Muscle layer of colon (tissue), 2 donors: ENCODE data around the gene PRDM11.

Experiments used
- H3K27ac ChIP-seq: one replicate; pipeline ENCODE4 v1.7.0; 2013; ENCODE audit warnings: low read depth, mild to moderate bottlenecking, low read length, moderate library complexity
- H3K27me3 ChIP-seq, 2 donors: one replicate each; pipeline ENCODE4 v1.7.0; 2013; ENCODE audit warnings: low read length in 2 of 2, mild to moderate bottlenecking in 2 of 2; ENCODE audit not compliant: insufficient read depth in 2 of 2, control insufficient read depth in 1 of 2
- H3K36me3 ChIP-seq: one replicate; pipeline ENCODE4 v1.7.0; 2013; ENCODE audit warnings: mild to moderate bottlenecking, low read length; ENCODE audit not compliant: insufficient read depth
- H3K4me1 ChIP-seq: one replicate; pipeline ENCODE4 v1.7.0; 2013; ENCODE audit warnings: mild to moderate bottlenecking, low read length; ENCODE audit not compliant: insufficient read depth
- H3K4me3 ChIP-seq, 2 donors: one replicate each; pipeline ENCODE4 v1.7.0; 2013; ENCODE audit warnings: low read length in 2 of 2, low read depth in 1 of 2, mild to moderate bottlenecking in 1 of 2, moderate library complexity in 1 of 2
- H3K9ac ChIP-seq: one replicate; pipeline ENCODE4 v1.7.0; 2013; ENCODE audit warnings: low read length
- H3K9me3 ChIP-seq: one replicate; pipeline ENCODE4 v1.7.0; 2013; ENCODE audit warnings: mild to moderate bottlenecking, low read length
- donor health status: abdominal sarcoma.
- donor health status: Adenocarcinoma of cecum.

Gene PRDM11

GRCh38 chr11:45170484-45170883 lies 24.0 kb downstream of the PRDM11 start:
- no peaks in the 10 kb centered on the region for H3K36me3 ChIP-seq
- no peak overlapping the region for H3K4me3 ChIP-seq
- H3K9ac ChIP-seq = no peak overlapping the region
- peaks cover 7% of the 10 kb centered on the region for H3K4me1 ChIP-seq
- no peaks in the 10 kb centered on the region for H3K9me3 ChIP-seq
- H3K27ac ChIP-seq = no peak overlapping the region
- H3K27me3 ChIP-seq = no peaks in the 10 kb centered on the region

- no peaks in the 10 kb centered on the region for H3K27me3 ChIP-seq
- H3K27ac ChIP-seq = no peak overlapping the region
- H3K4me3 ChIP-seq = no peak overlapping the region
- no peak overlapping the region for H3K9ac ChIP-seq
- H3K36me3 ChIP-seq = no peaks in the 10 kb centered on the region
- H3K9me3 ChIP-seq = no peaks in the 10 kb centered on the region
- peaks cover 7% of the 10 kb centered on the region for H3K4me1 ChIP-seq
These were observed 25.1 kb downstream of the PRDM11 start for GRCh38 chr11:45171550-45171949.

GRCh38 chr11:45173064-45173463 lies 26.6 kb downstream of the PRDM11 start:
- Histone ChIP-seq H3K4me3 (no peak overlapping the region), H3K4me1 (peaks cover 19% of the 10 kb centered on the region), H3K27me3 (no peaks in the 10 kb centered on the region), H3K9ac (no peak overlapping the region), H3K9me3 (no peaks in the 10 kb centered on the region), H3K36me3 (no peaks in the 10 kb centered on the region), H3K27ac (no peak overlapping the region)

GRCh38 chr11:45174168-45174835 lies 27.9 kb downstream of the PRDM11 start:
- H3K4me1 ChIP-seq = peaks cover 18% of the 10 kb centered on the region
- H3K9ac ChIP-seq = no peak overlapping the region

GRCh38 chr11:45174963-45175362 lies 28.5 kb downstream of the PRDM11 start:
- Histone ChIP-seq H3K4me1 (peaks cover 22% of the 10 kb centered on the region), H3K36me3 (no peaks in the 10 kb centered on the region), H3K4me3 (no peak overlapping the region), H3K27ac (no peak overlapping the region), H3K9me3 (no peaks in the 10 kb centered on the region), H3K9ac (no peak overlapping the region), H3K27me3 (no peaks in the 10 kb centered on the region)

More at GRCh38 chr11:45174168-45174835, 27.9 kb downstream of the PRDM11 start:
- no peaks in the 10 kb centered on the region for H3K27me3 ChIP-seq
- H3K27ac ChIP-seq = no peak overlapping the region
- H3K36me3 ChIP-seq = no peaks in the 10 kb centered on the region
- H3K4me3 ChIP-seq = no peak overlapping the region
- no peaks in the 10 kb centered on the region for H3K9me3 ChIP-seq

GRCh38 chr11:45176996-45177395 lies 30.6 kb downstream of the PRDM11 start:
- H3K4me1 ChIP-seq = peaks cover 22% of the 10 kb centered on the region
- no peaks in the 10 kb centered on the region for H3K9me3 ChIP-seq
- H3K36me3 ChIP-seq = no peaks in the 10 kb centered on the region
- H3K27me3 ChIP-seq = no peaks in the 10 kb centered on the region
- no peak overlapping the region for H3K9ac ChIP-seq
- H3K4me3 ChIP-seq = no peak overlapping the region
- H3K27ac ChIP-seq = no peak overlapping the region

GRCh38 chr11:45178223-45178622 lies 31.8 kb downstream of the PRDM11 start:
- no peak overlapping the region for H3K9ac ChIP-seq
- H3K9me3 ChIP-seq = no peaks in the 10 kb centered on the region
- peaks cover 11% of the 10 kb centered on the region for H3K36me3 ChIP-seq
- H3K27me3 ChIP-seq = no peaks in the 10 kb centered on the region
- H3K27ac ChIP-seq = no peak overlapping the region
- H3K4me3 ChIP-seq = no peak overlapping the region
- H3K4me1 ChIP-seq = peaks cover 26% of the 10 kb centered on the region

GRCh38 chr11:45178890-45179671 lies 32.6 kb downstream of the PRDM11 start:
- Histone ChIP-seq H3K27ac (peak overlapping the region; percentile 48), H3K27me3 (no peaks in the 10 kb centered on the region), H3K36me3 (peaks cover 14% of the 10 kb centered on the region), H3K4me3 (no peak overlapping the region), H3K4me1 (peaks cover 26% of the 10 kb centered on the region), H3K9ac (no peak overlapping the region), H3K9me3 (no peaks in the 10 kb centered on the region)

- Histone ChIP-seq H3K9me3 (no peaks in the 10 kb centered on the region), H3K4me3 (peak overlapping the region; percentile 46 to 53), H3K36me3 (peaks cover 14% of the 10 kb centered on the region), H3K4me1 (peaks cover 26% of the 10 kb centered on the region), H3K27me3 (no peaks in the 10 kb centered on the region), H3K9ac (peak overlapping the region; percentile 19), H3K27ac (peak overlapping the region; percentile 48)
These were observed 33.3 kb downstream of the PRDM11 start for GRCh38 chr11:45179686-45180178.

GRCh38 chr11:45180179-45180847 lies 33.9 kb downstream of the PRDM11 start:
- no peaks in the 10 kb centered on the region for H3K9me3 ChIP-seq
- peak overlapping the region; percentile 19 for H3K9ac ChIP-seq
- peak overlapping the region; percentile 88 for H3K27ac ChIP-seq
- H3K4me1 ChIP-seq = peaks cover 26% of the 10 kb centered on the region
- H3K36me3 ChIP-seq = peaks cover 14% of the 10 kb centered on the region
- no peaks in the 10 kb centered on the region for H3K27me3 ChIP-seq
- H3K4me3 ChIP-seq = peak overlapping the region; percentile 53 to 69

- Histone ChIP-seq H3K4me3 (peak overlapping the region; percentile 42 to 69), H3K27me3 (no peaks in the 10 kb centered on the region), H3K4me1 (peaks cover 26% of the 10 kb centered on the region)
These were observed 34.4 kb downstream of the PRDM11 start for GRCh38 chr11:45180848-45181192.

More at GRCh38 chr11:45180848-45181192, 34.4 kb downstream of the PRDM11 start:
- no peaks in the 10 kb centered on the region for H3K9me3 ChIP-seq
- H3K27ac ChIP-seq = peak overlapping the region; percentile 88
- H3K9ac ChIP-seq = peak overlapping the region; percentile 70
- peaks cover 14% of the 10 kb centered on the region for H3K36me3 ChIP-seq
